A673 (cell line): ENCODE results near the gene ERO1B.

Experiments used
- EZH2 ChIP-seq: fragments of 200-600 bp; sonication (generic); IDR thresholded peaks from 2 replicates; pipeline ENCODE4 v1.6.1; 2017; ENCODE audit warnings: borderline replicate concordance, low read depth, mild to moderate bottlenecking, mixed read lengths, antibody characterized with exemption, low read length; ENCODE audit not compliant: poor library complexity, severe bottlenecking
- TF ChIP-seq, protein P1 (sequence below): fragments of 300-800, 200-600 bp; sonication (generic); conservative IDR thresholded peaks from 2 replicates; pipeline ENCODE4 v1.5.1; 2017; ENCODE audit warnings: low read depth, mild to moderate bottlenecking, antibody characterized with exemption, low read length, moderate library complexity, mixed read lengths

DNA sequence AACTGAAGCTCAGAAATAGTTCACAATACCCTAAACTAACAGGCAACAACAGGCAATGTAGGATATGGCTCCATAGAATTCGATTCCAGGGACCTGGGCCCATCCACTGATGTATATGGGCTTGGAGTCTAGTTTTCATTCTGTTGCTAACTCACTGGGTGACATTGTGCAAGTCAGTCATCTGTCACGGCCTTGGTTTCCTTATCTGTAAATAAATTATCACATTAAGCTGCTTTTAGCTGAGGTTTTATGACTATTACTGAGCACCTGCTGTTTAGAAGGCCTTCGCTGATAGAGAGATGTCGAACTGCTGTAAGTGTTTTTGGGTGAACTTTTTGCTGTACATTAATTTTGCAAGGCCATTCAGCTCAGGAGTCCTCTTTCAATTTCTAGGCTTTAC, 22.9 kb upstream of the ERO1B start:
- no peak for TF ChIP-seq EZH2
- TF ChIP-seq, protein P1, sequence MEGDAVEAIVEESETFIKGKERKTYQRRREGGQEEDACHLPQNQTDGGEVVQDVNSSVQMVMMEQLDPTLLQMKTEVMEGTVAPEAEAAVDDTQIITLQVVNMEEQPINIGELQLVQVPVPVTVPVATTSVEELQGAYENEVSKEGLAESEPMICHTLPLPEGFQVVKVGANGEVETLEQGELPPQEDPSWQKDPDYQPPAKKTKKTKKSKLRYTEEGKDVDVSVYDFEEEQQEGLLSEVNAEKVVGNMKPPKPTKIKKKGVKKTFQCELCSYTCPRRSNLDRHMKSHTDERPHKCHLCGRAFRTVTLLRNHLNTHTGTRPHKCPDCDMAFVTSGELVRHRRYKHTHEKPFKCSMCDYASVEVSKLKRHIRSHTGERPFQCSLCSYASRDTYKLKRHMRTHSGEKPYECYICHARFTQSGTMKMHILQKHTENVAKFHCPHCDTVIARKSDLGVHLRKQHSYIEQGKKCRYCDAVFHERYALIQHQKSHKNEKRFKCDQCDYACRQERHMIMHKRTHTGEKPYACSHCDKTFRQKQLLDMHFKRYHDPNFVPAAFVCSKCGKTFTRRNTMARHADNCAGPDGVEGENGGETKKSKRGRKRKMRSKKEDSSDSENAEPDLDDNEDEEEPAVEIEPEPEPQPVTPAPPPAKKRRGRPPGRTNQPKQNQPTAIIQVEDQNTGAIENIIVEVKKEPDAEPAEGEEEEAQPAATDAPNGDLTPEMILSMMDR, result no peak
